Neural cell (in vitro differentiated cells): ENCODE results near the gene NTN4. TPM values are rescaled to one million over a fixed set of nuclear protein-coding genes. Genes with fewer than 3 reads are reported as not detected.

Experiments
- H2AFZ ChIP-seq: fragments of 200-600, 300-800 bp; sonication (generic), shearing (Covaris generic); 2 replicates; pipeline ENCODE4 v1.6.0; 2014; ENCODE audit warnings: low read depth, mild to moderate bottlenecking, antibody characterized with exemption, low read length, moderate library complexity
- H3F3A ChIP-seq: fragments of 200-600 bp; shearing (Covaris generic); 2 replicates; pipeline ENCODE4 v1.6.1; 2016; ENCODE audit warnings: mild to moderate bottlenecking, moderate library complexity, mixed read lengths, antibody characterized with exemption, low read length; ENCODE audit not compliant: insufficient read depth, poor library complexity, severe bottlenecking
- H3K27ac ChIP-seq: fragments of 200-600, 300-800 bp; sonication (generic), shearing (Covaris generic); 2 replicates; pipeline ENCODE4 v1.5.1; 2014; ENCODE audit warnings: mild to moderate bottlenecking, low read length, moderate library complexity
- H3K27me3 ChIP-seq: fragments of 300-800, 200-600 bp; sonication (generic), shearing (Covaris generic); 2 replicates; pipeline ENCODE4 v1.6.0; 2014; ENCODE audit warnings: mild to moderate bottlenecking, low read depth, low read length, moderate library complexity; ENCODE audit not compliant: insufficient read depth
- H3K36me3 ChIP-seq: fragments of 300-800, 200-600 bp; sonication (generic), shearing (Covaris generic); 2 replicates; pipeline ENCODE4 v1.5.1; 2014; ENCODE audit warnings: mild to moderate bottlenecking, antibody characterized with exemption, low read length, moderate library complexity; ENCODE audit not compliant: insufficient read depth
- H3K4me2 ChIP-seq: fragments of 300-800, 200-600 bp; sonication (generic), shearing (Covaris generic); 2 replicates; pipeline ENCODE4 v1.6.0; 2014; ENCODE audit warnings: mild to moderate bottlenecking, low read length
- H3K4me3 ChIP-seq: fragments of 300-800, 200-600 bp; sonication (generic), shearing (Covaris generic); 2 replicates; pipeline ENCODE4 v1.5.1; 2014; ENCODE audit warnings: mild to moderate bottlenecking, low read length, moderate library complexity
- H3K79me2 ChIP-seq: fragments of 200-600 bp; shearing (Covaris generic); replicated peaks from 2 replicates; pipeline ENCODE4 v1.6.0; 2014; ENCODE audit warnings: mild to moderate bottlenecking, low read length, moderate library complexity; ENCODE audit not compliant: insufficient read depth
- H3K9ac ChIP-seq: fragments of 300-800, 200-600 bp; sonication (generic), shearing (Covaris generic); 2 replicates; pipeline ENCODE4 v1.6.1; 2016; ENCODE audit warnings: mild to moderate bottlenecking, low read length, mixed read lengths
- H3K9me2 ChIP-seq: fragments of 200-600 bp; shearing (Covaris generic); 2 replicates; pipeline ENCODE4 v1.6.1; 2016; ENCODE audit warnings: mild to moderate bottlenecking, low read length, mixed read lengths; ENCODE audit not compliant: insufficient read depth
- H3K9me3 ChIP-seq: fragments of 200-600, 300-800 bp; sonication (generic), shearing (Covaris generic); 2 replicates; pipeline ENCODE4 v1.6.1; 2016; ENCODE audit warnings: mild to moderate bottlenecking, mixed run types, low read length, moderate library complexity, mixed read lengths
- H4K20me1 ChIP-seq: fragments of 200-600 bp; shearing (Covaris generic); 2 replicates; pipeline ENCODE4 v1.6.1; 2016; ENCODE audit warnings: mild to moderate bottlenecking, mixed run types; ENCODE audit not compliant: insufficient read depth
- CTCF ChIP-seq: fragments of 450-650 bp; IDR thresholded peaks from 2 replicates; pipeline ENCODE4 v1.5.1; 2014; ENCODE audit warnings: antibody characterized with exemption, mild to moderate bottlenecking, moderate library complexity; ENCODE audit not compliant: poor library complexity, severe bottlenecking
- EP300 ChIP-seq: fragments of 450-650 bp; conservative IDR thresholded peaks from 2 replicates; pipeline ENCODE4 v1.6.1; 2014; ENCODE audit warnings: antibody characterized with exemption, mild to moderate bottlenecking, moderate library complexity; ENCODE audit not compliant: poor library complexity, severe bottlenecking
- EZH2 ChIP-seq: fragments of 200-600, 300-800 bp; shearing (Covaris generic), sonication (generic); IDR thresholded peaks from 2 replicates; pipeline ENCODE4 v1.6.1; 2014; ENCODE audit warnings: antibody characterized with exemption, low read length, borderline replicate concordance, mild to moderate bottlenecking; ENCODE audit not compliant: insufficient read depth, poor library complexity, severe bottlenecking
- MXI1 ChIP-seq: fragments of 450-650 bp; conservative IDR thresholded peaks from 2 replicates; pipeline ENCODE4 v1.6.1; 2014; ENCODE audit warnings: antibody characterized with exemption, mild to moderate bottlenecking; ENCODE audit not compliant: poor library complexity, severe bottlenecking
- POLR2AphosphoS5 ChIP-seq: IDR thresholded peaks from 2 replicates; pipeline ENCODE4 v1.6.1; 2012
- RAD21 ChIP-seq: fragments of 450-650 bp; conservative IDR thresholded peaks from 2 replicates; pipeline ENCODE4 v1.6.1; 2014; ENCODE audit warnings: antibody characterized with exemption, mild to moderate bottlenecking, moderate library complexity
- REST ChIP-seq: IDR thresholded peaks from 2 replicates; pipeline ENCODE4 v1.6.1; 2012; ENCODE audit warnings: borderline replicate concordance
- SMC3 ChIP-seq: fragments of 450-650 bp; conservative IDR thresholded peaks from 2 replicates; pipeline ENCODE4 v1.6.1; 2014; ENCODE audit warnings: antibody characterized with exemption, mild to moderate bottlenecking, moderate library complexity; ENCODE audit not compliant: poor library complexity
- TAF1 ChIP-seq: IDR thresholded peaks from 2 replicates; pipeline ENCODE4 v1.6.1; 2012; ENCODE audit warnings: low read depth
- polyA plus RNA-seq: library from polyadenylated mRNA; depleted of rRNA; stranded (reverse); fragments of >200 nt; gene quantifications from 2 replicates; pipeline ENCODE4 v1.2.3, GENCODE V29; 2014

NTN4 gene
- polyA plus RNA-seq, 1 donor from 2014 or later, result 12.4 TPM

- no peaks in the 10 kb centered on the region for H4K20me1 ChIP-seq
- no peaks in the 10 kb centered on the region for H3F3A ChIP-seq
- TF ChIP-seq EP300 (no peak), SMC3 (no peak), MXI1 (no peak), POLR2AphosphoS5 (no peak), RAD21 (no peak), CTCF (no peak), TAF1 (no peak), EZH2 (no peak), REST (no peak)
- H3K4me3 ChIP-seq, result no peak overlapping the region
- H3K79me2 ChIP-seq, result no peaks in the 10 kb centered on the region
- no peaks in the 10 kb centered on the region for H3K36me3 ChIP-seq
- H3K27me3 ChIP-seq, result no peaks in the 10 kb centered on the region
- no peaks in the 10 kb centered on the region for H3K9me2 ChIP-seq
- no peak overlapping the region for H3K4me2 ChIP-seq
- H3K9ac ChIP-seq, result no peak overlapping the region
- no peaks in the 10 kb centered on the region for H3K9me3 ChIP-seq
- no peak overlapping the region for H3K27ac ChIP-seq
- no peak overlapping the region for H2AFZ ChIP-seq
These were observed 141.4 kb downstream of the NTN4 start for GRCh38 chr12:95648990-95649791.

GRCh38 chr12:95646781-95647190 lies 143.8 kb downstream of the NTN4 start:
- TF ChIP-seq CTCF (no peak), EP300 (no peak), REST (no peak), EZH2 (no peak), TAF1 (no peak), POLR2AphosphoS5 (no peak), SMC3 (no peak), RAD21 (no peak), MXI1 (no peak)

More at GRCh38 chr12:95646781-95647190, 143.8 kb downstream of the NTN4 start:
- H2AFZ ChIP-seq, result no peak overlapping the region
- H3K4me2 ChIP-seq, result no peak overlapping the region
- H3K9me2 ChIP-seq, result no peaks in the 10 kb centered on the region
- no peak overlapping the region for H3K27ac ChIP-seq
- H3K36me3 ChIP-seq, result no peaks in the 10 kb centered on the region
- no peak overlapping the region for H3K4me3 ChIP-seq
- H3K27me3 ChIP-seq, result no peaks in the 10 kb centered on the region
- no peak overlapping the region for H3K9ac ChIP-seq
- peaks cover 5% of the 10 kb centered on the region for H3K9me3 ChIP-seq
- no peaks in the 10 kb centered on the region for H3F3A ChIP-seq
- H4K20me1 ChIP-seq, result no peaks in the 10 kb centered on the region
- no peaks in the 10 kb centered on the region for H3K79me2 ChIP-seq
